DND-41 (cell line): ENCODE measurements around the gene NSG1.

Source experiments
- ATAC-seq: fragments of 200-7000 bp; cut with Tn5 transposase; 3 replicates; pipeline ENCODE4 v1.9.1; 2021; ENCODE audit warnings: low read depth; ENCODE audit not compliant: insufficient read depth
- DNase-seq: peaks from one replicate; pipeline ENCODE4 v3.0.0-alpha.2; 2020
- H2AFZ ChIP-seq: 2 replicates; pipeline ENCODE4 v1.6.0; 2012; ENCODE audit warnings: low read depth, low read length
- H3K27ac ChIP-seq: 2 replicates; pipeline ENCODE4 v1.5.1; 2012; ENCODE audit warnings: low read length, inconsistent platforms
- H3K27me3 ChIP-seq: fragments of 200-600 bp; sonication (generic); 2 replicates; pipeline ENCODE4 v1.6.0; 2012; ENCODE audit warnings: low read length, mild to moderate bottlenecking, inconsistent platforms; ENCODE audit not compliant: insufficient read depth, poor library complexity
- H3K36me3 ChIP-seq: 2 replicates; pipeline ENCODE4 v1.5.1; 2012; ENCODE audit warnings: low read length, inconsistent platforms; ENCODE audit not compliant: insufficient read depth
- H3K4me1 ChIP-seq: 2 replicates; pipeline ENCODE4 v1.5.1; 2012; ENCODE audit warnings: mild to moderate bottlenecking, low read length; ENCODE audit not compliant: insufficient read depth
- H3K4me2 ChIP-seq: 2 replicates; pipeline ENCODE4 v1.6.0; 2012; ENCODE audit warnings: mild to moderate bottlenecking, moderate library complexity, low read length, inconsistent platforms; ENCODE audit not compliant: insufficient read depth
- H3K4me3 ChIP-seq, 2 experiments: fragments of 200-600 bp in 1 of 2; shearing (Covaris generic) in 1 of 2; 2 replicates each; pipeline ENCODE4 v1.5.1; 2012 to 2016; ENCODE audit warnings: inconsistent platforms in 2 of 2, low read length in 2 of 2, mild to moderate bottlenecking in 2 of 2, low read depth in 1 of 2, moderate library complexity in 1 of 2
- H3K79me2 ChIP-seq: 2 replicates; pipeline ENCODE4 v1.6.0; 2012; ENCODE audit warnings: low read length, inconsistent platforms; ENCODE audit not compliant: insufficient read depth
- H3K9ac ChIP-seq: 2 replicates; pipeline ENCODE4 v1.6.0; 2012; ENCODE audit warnings: low read depth, mild to moderate bottlenecking, inconsistent platforms, low read length, moderate library complexity
- H3K9me3 ChIP-seq: 2 replicates; pipeline ENCODE4 v1.5.1; 2012; ENCODE audit warnings: low read length, moderate library complexity, mild to moderate bottlenecking, inconsistent platforms; ENCODE audit not compliant: insufficient read depth, severe bottlenecking
- H4K20me1 ChIP-seq: 2 replicates; pipeline ENCODE4 v1.6.0; 2012; ENCODE audit warnings: low read length; ENCODE audit not compliant: insufficient read depth
- CTCF ChIP-seq: IDR thresholded peaks from 2 replicates; pipeline ENCODE4 v1.5.1; 2012; ENCODE audit warnings: borderline replicate concordance, low read length, moderate library complexity, mild to moderate bottlenecking; ENCODE audit not compliant: poor library complexity, severe bottlenecking; ENCODE audit errors: extremely low read depth
- EZH2 ChIP-seq: IDR thresholded peaks from 3 replicates; pipeline ENCODE4 v1.6.1; 2012; ENCODE audit warnings: borderline replicate concordance, low read depth, mild to moderate bottlenecking, moderate library complexity, low read length, inconsistent platforms; ENCODE audit not compliant: severe bottlenecking

Gene NSG1

GRCh38 chr4:4412641-4413372, 25.9 kb downstream of the NSG1 start:
- peaks cover 41% of the 10 kb centered on the region for H3K36me3 ChIP-seq
- H3K4me2 ChIP-seq = no peak overlapping the region
- no peak overlapping the region for H3K27ac ChIP-seq
- no peaks in the 10 kb centered on the region for H3K79me2 ChIP-seq
- TF ChIP-seq CTCF (no peak), EZH2 (no peak)
- DNase-seq (no peak), ATAC-seq (no peak)
- no peaks in the 10 kb centered on the region for H3K27me3 ChIP-seq
- H3K9ac ChIP-seq = no peak overlapping the region
- H4K20me1 ChIP-seq = no peaks in the 10 kb centered on the region; the same call in none of the 2 replicates
- no peak overlapping the region for H2AFZ ChIP-seq
- no peak overlapping the region for H3K4me3 ChIP-seq
- peaks cover 2% of the 10 kb centered on the region; the same call in 1 of the 2 replicates for H3K4me1 ChIP-seq
- no peaks in the 10 kb centered on the region for H3K9me3 ChIP-seq

GRCh38 chr4:4413373-4413725, 26.4 kb downstream of the NSG1 start:
- no peak overlapping the region for H3K4me3 ChIP-seq
- no peak overlapping the region for H3K27ac ChIP-seq
- H3K36me3 ChIP-seq = peaks cover 44% of the 10 kb centered on the region
- no peaks in the 10 kb centered on the region for H3K9me3 ChIP-seq
- no peaks in the 10 kb centered on the region for H3K79me2 ChIP-seq
- no peak for TF ChIP-seq CTCF
- no peak for TF ChIP-seq EZH2
- H3K4me1 ChIP-seq = peaks cover 7% of the 10 kb centered on the region
- no peaks in the 10 kb centered on the region; the same call in none of the 2 replicates for H4K20me1 ChIP-seq
- H2AFZ ChIP-seq = no peak overlapping the region
- ATAC-seq = no peak
- H3K9ac ChIP-seq = no peak overlapping the region
- no peak for DNase-seq
- no peaks in the 10 kb centered on the region for H3K27me3 ChIP-seq
- no peak overlapping the region for H3K4me2 ChIP-seq

- H2AFZ ChIP-seq = no peak overlapping the region
- no peak overlapping the region for H3K9ac ChIP-seq
- no peaks in the 10 kb centered on the region for H3K27me3 ChIP-seq
- H3K27ac ChIP-seq = no peak overlapping the region
- DNase-seq = no peak
- no peak for ATAC-seq
- H3K79me2 ChIP-seq = no peaks in the 10 kb centered on the region
- H3K4me3 ChIP-seq = no peak overlapping the region
- TF ChIP-seq EZH2 (no peak), CTCF (no peak)
- H4K20me1 ChIP-seq = no peaks in the 10 kb centered on the region; the same call in 1 of the 2 replicates
- H3K4me2 ChIP-seq = no peak overlapping the region
- no peaks in the 10 kb centered on the region for H3K9me3 ChIP-seq
- peaks cover 12% of the 10 kb centered on the region for H3K4me1 ChIP-seq
- peaks cover 48% of the 10 kb centered on the region for H3K36me3 ChIP-seq
Measured at GRCh38 chr4:4413806-4414205, 26.9 kb downstream of the NSG1 start.
